Activated CD4-positive, CD25-positive, alpha-beta regulatory T cell treated with anti-CD3 and anti-CD28 coated beads, Interleukin-2, amount 50 U/mL, for 24 hours (primary cell): ENCODE results near the gene OTOP2.

Experiments
- ATAC-seq, 2 donors: fragments of 150-1000 bp; cut with Tn5 transposase; one replicate each; pipeline ENCODE4 v1.10.0; 2021; ENCODE audit warnings: mild to moderate bottlenecking in 1 of 2, moderate library complexity in 1 of 2

OTOP2 gene

DNA sequence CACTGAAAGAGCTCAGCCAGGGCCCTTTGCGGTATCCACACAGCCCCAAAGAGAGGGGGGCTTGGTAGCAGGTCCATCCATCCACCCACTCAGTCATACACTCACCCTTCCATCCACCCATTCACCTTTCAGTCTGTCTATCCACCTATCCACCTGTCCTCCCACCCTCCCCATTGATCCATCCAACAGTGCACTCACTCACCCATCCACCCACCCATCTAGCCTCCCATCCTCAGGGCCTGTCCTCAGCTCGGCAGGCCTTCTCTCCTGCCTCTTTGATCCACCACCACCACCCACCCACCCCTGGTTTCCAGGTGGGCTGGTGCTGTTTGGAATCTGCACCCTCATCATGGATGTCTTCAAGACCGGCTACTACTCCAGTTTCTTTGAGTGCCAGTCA is 1.2 kb downstream of the OTOP2 start:
- no peak for ATAC-seq

DNA sequence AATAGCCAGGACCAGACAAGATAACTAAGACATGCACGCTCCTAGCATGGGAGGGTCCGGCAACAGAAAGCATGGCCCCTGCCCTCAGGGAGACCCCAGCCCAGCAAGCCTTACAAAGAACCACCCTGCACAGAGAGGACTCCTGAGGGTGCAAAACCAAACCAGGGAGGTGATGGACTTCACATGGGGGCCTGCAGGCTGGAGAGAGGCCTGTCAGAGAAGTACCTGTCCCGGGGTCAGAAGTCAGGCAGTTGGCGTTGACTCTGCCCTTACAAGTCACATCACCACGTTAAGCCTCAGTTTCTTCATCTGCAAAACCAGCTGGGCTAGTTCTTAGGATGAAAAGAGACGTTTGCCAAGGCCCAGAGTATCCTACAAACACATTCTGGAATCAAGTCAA is 4.7 kb downstream of the OTOP2 start:
- ATAC-seq = no peak

DNA sequence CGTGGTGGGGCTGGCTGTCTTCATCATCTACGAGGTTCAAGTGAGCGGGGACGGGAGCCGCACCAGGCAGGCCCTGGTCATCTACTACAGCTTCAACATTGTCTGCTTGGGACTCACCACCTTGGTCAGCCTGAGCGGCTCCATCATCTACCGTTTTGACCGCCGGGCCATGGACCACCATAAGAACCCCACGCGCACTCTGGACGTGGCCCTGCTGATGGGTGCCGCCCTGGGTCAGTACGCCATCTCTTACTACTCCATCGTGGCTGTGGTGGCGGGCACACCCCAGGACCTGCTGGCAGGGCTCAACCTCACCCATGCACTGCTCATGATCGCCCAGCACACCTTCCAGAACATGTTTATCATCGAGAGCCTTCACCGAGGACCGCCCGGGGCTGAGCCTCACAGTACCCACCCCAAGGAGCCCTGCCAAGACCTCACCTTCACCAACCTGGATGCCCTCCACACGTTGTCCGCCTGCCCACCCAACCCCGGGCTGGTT is 6.5 kb downstream of the OTOP2 start:
- ATAC-seq = no peak

DNA sequence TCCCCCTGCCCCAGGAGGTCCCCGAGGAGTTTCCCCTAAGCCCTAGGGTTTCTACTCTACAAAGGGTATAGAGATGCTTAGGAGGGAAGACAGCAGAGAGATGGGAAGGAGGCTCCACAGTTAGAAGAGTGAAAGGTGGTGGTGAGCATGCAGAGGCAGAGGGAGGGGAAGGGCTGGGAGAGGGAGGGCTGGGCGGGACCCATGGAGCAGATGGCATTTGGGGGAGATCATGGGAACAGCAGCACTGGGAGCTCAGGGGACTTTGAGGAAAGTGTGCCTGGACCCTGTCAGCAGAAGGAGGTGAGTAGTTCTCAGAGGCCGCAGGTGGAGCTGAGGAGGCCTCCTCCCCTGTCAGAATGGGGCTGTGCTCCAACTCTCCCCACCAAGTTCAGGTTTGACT is 11.0 kb downstream of the OTOP2 start:
- ATAC-seq = no peak

DNA sequence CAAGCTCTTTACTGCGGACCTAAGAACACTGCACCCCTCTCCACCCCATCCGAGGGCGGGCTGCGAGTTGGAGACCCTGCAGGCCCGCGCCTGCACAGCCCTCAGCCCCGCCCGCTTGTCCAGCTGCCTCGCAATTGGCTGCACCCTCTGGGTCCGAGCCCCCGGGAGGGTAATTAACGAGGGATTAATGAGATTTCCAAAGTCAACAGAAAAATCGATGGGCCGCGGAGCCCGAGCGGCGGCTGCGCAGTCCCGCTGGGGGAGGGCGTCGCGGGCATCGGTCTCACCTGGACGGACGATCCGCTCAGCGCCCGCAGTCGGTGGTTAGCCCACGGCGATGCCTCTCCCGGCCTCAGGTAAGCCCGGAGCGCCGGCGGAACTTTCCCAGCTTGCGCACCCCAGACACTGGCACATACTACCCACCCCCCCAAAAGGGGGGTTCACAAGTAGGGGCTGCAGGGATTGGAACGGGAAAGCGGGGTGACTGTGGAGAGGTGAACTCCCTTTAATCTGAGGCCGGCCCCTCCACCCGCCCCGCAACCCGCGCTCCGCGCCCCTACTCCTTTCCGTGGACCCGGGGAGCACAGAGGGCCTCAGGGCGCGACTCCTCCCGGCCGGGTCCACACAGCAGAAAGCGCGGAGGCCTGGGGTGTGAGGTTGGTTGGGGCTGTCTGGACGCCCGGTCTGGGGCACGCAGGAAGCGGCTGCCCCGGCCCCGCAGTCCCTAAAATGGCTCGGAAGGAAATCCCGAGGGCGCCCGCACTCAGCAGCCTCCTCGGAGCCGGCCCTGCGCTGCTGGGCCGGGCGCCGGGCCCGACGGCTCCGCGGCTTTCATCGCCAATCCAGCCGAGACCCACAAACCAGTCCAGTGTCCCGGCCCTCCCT is 11.8 kb downstream of the OTOP2 start, which contains the start of gene OTOP3:
TSS of gene OTOP3 (plus strand) at position 314 of the 885 bp plus-strand sequence. CDS start at position 338, 24 bp downstream.
- no peak for ATAC-seq

DNA sequence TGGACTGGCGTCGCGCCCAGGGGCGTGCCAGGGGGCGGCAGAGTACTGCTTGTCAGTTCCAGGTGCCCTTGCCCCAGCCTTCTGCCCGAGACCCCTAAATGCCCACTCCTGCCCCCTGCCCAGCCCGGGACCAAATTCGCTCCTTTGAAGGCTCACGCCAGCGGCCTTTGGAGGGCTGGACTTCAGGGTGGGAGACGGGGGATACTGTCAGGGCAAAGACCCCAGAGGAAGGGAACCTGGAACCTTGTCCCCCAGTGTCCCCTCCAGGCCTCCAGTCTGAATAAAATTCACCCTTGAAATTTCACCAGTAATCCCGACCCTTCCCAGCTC is 12.4 kb downstream of the OTOP2 start:
- no peak for ATAC-seq

DNA sequence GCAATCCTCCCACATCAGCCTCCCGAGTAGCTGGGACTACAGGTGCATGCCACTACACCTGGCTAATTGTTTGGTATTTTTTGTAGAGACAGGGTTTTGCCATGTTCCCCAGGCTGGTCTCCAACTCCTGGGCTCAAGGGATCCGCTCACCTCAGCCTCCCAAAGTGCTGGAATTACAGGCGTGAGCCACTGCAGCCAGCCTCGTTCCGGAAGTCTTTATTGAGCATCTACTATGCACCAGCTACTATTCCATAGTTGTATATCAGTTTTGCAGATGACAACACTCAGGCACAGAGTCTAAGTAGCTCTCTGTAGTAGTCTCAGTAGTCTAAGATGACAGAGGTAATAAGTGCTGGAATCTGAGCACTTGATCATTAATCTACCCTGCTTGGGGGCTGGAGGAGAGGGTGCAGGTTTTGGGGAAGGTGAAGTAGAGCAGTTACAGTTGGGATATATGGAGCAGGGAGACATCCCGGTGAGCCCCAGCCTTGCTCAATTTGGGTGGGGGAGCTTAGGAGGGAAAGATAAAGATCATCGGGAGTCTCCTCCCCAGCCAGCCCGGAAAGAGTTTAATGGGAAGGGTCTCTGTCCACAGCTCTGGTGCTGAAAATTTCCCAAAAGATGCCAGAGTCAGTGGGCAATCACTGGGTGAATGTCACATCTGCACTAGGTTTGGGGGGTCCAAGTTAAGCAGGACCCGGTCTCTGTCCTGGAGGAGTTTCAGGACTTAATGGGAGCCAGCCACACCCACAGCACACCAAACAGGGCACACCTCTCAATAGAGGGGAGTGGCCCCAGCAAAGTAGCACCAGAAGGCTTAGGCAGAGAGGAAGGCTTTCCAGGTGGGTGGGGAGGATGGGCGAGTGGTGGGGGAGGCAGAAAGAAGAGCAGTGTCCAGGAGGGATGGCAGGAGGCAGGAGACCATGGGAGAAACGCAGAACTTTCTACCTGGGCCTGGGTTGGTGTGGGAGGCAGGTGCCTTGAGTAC is 13.3 kb downstream of the OTOP2 start:
- no peak for ATAC-seq

DNA sequence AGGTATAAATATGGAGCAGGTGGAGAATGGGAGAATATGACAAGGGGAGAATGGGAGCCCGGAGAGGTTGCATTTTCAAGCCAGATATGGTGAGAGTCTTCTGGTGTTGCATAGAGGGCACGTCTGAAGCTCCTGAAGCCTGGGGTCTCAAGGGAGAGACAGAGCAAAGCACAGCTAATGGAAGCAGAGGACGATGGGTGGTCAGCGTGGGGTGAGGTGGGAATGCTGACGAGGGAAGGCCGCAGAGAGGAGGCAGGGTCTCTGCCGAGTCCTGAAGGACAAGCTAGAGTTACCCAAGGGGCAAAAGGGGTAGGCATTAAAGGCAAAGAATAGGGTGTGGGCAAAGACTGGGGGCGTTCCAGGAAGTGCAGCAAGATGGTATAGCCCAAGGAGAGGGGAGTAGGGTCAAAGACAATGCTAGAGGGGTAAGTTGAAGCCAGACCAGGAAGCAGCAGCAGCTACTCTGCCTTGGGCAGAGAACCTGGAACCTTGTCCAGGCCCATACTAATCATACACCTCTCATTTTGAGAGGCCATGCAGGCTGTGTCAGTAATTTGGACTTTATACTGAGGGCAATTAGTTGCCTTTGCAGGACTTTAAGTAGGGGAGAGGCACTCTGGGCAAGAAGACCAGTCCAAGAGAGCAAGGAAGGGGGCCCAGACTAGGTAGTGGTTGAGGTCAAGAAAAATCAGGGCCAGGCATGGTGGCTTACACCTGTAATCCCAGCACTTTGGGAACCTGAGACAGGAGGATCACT is 14.3 kb downstream of the OTOP2 start:
- no peak for ATAC-seq

DNA sequence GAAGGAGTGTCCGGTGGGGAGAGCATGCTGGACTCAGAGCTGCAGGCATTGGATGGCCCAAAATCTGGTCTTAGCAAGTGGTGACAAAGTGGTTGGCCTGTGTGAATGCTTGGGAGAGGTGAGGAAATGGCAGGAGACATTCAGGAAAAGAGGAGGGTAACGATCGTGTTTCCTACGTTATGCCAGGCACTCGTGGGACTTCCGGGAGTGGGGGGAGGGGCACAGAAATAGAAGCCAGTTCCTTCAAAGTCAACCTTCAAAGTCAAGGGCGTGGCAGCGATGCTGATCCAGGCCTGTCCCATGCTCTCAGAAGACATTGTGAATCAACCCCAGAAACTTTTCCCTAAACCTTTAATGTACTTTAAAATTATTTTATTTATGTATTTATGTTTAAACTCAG is 15.5 kb downstream of the OTOP2 start:
- no peak for ATAC-seq

DNA sequence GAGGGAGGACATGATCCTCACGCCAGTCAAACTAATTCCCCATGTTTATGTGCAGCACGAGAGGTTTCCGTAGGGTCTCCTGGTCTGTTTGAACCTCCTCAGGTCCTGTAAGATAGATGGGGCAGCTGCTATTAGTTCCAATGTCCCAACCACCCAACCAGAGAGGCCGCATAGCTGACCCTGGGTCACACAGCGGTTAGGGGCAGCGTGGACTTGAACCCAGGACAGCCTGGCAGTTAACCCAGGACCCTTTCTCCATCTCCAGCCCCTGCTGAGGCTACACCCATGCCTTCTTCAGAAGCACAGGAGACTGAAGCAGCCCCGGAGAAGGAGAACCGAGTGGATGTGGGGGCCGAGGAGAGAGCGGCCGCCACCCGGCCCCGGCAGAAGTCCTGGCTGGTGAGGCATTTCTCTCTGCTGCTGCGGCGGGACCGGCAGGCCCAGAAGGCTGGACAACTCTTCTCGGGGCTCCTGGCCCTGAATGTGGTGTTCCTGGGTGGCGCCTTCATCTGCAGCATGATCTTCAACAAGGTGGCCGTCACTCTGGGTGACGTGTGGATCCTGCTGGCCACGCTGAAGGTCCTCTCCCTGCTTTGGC is 17.2 kb downstream of the OTOP2 start:
- ATAC-seq = no peak

DNA sequence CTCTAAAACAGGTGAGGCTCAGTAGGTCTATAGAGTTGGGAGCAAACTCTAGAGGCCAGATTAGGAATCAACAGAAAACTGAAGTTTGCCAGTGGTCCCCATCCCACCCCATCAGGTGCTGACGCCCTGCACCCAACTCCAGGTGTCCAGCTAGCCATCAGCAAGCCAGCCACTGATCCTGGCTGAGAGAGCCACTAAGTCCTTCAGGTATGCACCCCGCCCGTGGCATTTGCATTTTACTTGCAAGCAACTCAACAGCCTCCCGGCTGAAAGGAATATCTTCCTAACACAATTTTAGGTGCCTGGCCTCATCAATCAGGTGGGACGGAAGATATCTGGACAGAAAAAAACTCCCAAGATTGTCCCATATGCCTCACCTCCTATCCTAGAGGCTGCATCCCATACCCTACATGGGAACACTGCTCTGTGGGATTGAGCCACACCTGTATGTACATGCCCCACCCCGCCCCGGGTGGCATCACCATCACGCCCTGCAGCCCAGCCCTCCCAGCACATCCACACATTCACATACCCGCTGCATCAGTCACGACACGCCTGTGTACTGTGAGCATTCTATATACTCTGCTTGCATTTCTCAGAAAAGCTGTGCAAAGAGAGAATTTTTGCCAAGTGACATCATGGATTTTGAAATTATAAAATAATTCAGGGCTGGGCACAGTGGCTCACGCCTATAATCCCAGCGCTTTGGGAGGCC is 19.9 kb downstream of the OTOP2 start:
- ATAC-seq = no peak

DNA sequence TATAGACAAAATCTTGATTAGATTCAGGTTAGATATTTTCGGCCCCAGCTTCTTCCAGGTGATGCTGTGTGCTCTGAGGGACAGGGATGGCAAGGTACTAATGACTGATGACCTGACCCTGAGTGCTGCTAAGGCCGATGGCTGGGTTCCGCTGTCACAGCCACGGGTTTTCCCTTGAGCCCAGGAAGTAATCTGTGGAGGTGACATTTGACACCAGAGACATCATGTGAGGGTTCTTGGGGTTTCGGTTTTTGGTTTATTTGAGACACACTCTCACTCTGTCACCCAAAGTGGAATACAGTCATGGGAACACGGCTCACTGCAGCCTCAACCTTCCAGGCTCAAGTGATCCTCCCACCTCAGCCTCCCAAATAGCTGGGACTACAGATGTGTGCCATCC is 21.5 kb downstream of the OTOP2 start:
- no peak for ATAC-seq

DNA sequence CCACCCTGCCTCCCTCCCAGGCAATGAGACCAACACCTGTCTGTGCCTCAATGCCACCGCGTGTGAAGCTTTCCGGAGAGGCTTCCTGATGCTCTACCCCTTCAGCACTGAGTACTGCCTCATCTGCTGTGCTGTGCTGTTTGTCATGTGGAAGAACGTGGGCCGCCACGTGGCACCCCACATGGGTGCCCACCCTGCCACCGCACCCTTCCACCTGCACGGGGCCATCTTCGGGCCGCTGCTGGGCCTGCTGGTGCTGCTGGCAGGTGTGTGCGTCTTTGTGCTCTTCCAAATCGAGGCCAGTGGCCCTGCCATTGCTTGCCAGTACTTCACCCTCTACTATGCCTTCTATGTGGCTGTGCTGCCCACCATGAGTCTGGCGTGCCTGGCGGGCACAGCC is 22.6 kb downstream of the OTOP2 start:
- ATAC-seq = no peak

DNA sequence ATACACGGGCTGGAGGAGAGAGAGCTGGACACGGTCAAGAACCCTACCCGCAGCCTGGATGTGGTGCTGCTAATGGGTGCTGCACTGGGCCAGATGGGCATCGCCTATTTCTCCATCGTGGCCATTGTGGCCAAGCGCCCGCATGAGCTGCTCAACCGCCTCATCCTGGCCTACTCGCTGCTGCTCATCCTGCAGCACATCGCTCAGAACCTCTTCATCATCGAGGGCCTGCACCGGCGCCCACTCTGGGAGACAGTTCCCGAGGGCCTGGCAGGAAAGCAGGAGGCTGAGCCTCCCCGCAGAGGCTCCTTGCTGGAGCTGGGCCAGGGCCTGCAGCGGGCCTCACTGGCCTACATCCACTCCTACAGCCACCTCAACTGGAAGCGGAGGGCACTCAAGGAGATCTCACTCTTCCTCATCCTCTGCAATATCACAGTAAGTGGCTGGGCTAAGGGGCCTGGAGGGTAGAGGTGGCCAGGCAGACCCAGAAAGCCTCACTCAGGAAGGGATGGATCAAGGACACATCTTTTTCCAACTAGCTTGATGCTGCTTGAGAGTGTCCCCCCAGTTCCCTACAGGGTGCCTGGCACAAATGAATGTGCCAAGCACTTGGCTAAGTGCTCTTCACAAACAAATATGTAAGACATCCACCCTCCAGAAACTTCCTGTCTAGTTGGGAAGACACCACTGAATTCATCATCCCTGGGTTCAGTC is 23.1 kb downstream of the OTOP2 start:
- ATAC-seq = no peak

DNA sequence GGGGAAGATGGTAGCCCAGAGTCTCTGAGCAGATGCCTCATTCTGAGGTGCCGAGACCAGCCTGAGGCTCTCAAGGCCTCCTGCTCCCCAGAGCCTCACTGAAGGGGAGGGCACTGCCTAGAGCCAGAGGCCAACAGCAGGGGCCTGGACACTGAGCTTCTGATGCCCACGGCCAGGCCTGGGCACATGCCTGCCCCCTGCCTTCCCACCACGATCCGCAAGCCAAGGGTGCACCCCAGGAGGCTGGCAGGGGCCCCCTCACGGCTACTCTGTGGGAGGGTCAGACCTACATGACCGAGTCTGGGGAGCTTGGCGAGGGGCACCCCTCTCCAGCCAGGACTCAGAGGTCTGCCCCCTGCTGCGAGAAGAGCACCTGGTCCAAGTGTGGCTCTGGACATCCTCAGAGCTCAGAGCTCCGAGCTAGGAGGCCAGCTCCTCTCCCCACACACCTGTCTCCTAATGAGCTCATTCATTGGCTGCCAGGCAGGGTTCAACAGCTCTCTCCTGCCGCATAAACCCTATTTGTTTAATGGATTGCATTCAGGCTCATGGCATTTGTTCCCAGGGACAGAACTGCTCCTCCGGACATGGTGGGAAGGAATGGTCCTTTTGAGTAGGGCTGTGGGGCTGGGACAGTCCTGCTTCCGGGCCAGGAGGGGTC is 25.5 kb downstream of the OTOP2 start:
- no peak for ATAC-seq

DNA sequence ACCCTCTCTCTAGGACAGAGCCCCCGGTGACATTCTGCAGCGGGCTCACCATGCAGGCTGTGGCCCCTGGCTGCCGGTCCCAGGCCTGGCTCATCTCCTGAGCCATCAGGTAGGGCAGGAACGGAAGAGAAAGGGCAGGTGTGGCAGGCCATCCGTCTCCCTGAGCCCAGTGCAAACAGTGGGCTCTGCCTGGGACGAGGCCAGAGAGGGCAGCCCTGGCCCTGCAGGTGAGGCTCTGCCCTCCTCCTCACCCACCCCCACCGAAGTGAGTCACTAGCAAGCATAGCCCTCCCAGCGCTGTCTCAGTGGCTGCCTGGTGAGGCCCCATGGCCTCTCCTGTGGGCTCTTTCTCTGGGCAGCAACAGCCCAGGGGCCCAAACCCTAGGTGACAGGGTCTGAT is 26.1 kb downstream of the OTOP2 start:
- ATAC-seq = no peak

DNA sequence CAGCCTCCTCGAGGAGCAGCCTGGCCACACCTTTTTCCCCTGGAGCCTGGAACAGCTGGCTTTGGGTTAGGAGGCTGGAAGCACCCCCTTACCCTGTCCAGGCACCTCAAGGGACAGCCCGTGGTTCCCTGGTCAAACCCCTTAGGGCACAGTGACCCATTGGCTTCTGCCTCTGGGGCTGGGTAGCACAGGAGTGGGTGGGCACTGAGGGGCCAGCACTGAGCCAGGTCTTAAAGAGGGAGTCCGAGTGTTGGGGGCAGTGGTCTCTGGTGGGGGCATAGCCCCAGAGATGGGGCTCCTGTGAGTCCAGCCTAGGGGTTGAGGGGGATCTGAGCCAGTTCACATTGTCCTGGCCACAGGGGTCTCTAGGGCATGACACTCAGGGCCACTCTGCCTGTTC is 27.0 kb downstream of the OTOP2 start:
- no peak for ATAC-seq

DNA sequence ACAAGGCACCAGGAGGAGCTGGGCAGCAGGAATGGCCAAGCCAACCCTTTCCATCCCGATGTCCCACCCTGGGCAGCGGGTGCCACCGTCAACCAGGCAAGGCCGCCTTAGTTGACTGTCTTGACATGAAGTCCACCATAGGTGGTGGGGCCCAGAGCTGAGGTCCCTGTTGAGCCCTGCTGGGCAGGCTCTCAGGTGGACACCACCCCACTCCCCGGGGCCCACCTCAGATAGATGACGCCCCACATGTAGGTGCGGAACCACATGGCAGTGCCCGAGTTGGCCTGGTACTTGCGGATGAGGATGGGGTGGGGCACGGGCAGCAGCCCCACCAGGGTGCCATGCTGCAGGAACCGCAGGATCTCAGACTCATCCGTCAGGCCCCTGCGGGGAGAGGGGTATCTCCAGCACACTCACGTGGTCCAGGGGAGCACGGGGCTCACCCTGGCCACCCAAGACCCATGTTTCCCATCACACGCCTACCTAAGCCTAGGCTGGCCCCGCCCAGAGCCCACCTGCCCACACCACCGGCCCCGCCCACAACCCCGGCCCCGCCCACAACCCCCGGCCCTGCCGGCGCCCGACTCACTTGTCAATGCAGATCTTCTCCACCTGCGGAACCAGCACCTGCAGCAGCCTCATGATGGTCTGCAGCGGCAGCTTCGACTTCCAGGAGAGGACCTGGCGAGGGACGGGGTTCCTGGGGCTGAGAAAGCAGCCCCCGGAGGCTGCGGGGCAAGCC is 27.8 kb downstream of the OTOP2 start:
- no peak for ATAC-seq

DNA sequence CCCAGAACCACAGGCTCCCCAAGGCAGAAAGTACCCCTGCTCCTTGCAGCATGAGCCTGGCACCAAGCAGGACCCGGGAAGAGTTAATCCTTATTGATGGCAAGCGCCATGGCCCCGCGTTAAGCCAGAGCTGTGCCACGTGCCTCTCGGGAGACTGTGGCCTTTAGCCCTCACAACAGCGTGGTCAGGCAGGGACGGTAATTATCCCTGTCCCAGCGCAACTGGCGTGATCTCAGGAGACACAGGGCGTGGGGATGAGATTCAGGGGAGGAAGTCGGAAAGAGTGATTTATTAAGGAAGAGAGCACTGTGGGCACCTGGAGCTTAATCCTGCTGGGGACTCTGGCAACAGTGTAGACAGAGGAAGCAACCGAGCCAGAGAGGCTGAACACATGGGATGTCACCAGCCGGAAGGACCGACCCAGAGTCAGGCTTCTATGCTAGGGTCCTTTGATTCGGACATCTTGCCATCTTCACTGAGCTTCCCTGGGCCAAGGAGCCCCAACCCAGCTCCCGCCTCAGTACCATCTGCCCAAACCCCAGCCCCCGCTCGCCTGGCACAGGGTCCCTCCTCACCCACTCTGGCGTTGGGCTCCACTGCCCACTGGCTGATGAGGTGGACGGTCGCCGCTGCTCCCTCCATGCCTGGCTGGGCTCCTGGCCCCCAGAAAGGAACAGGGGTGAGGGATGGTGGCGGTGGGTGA is 28.5 kb downstream of the OTOP2 start:
- no peak for ATAC-seq
